NCI-H2029 treated with DMSO at 0.1 percent for 48 hours (cell line): ENCODE results near the gene NAA11.

Experiments
- DNase-seq: peaks from one replicate; lab custom pipeline; 2025; lab: John Stamatoyannopoulos, UW

The NAA11 gene

DNA sequence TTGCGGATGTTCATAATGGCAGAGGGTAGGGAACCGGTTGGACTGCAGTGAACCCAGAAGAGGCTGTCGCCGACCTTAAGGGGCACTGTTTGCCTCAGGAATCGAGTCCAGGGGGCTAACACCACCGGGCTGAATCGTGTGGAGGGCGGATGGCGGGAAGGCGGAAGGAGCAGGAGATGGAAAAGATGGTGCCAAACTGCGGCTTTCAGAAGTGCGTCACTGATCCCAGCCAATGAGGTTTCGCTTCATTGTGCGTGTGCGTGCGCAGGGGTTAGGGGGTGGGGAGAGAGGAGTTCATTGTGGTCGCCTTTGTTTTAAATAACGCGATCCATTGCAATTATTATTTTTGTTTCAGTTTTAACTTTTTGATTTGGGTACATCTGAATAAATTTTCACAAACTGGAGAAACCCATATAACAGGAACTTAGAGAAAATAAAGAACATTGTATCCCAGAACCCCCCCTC, at the start of gene NAA11:
NAA11 (minus strand) TSS at position 198 of the 465 bp plus-strand sequence; CDS start at position 14, 184 bp downstream.
- no peak for DNase-seq

DNA sequence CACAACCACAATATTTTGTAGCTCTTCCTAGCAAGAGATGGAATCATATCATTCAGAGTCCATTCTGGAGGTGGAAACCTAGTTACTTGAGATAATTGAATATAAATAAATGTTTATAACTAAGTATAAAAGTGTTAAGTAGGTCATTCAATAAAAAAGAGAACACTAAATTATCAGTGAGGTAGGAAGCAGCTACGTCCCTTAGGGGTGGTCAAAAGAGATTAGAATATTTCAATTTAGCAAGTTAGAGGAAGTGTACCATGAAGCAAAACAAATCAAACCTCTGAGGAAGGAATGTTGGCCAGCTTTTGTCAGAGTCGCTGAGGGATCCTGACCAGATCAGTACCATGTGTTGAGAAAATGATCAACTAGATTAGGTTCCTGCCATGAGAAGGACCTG, 44.2 kb upstream of the NAA11 start:
- no peak for DNase-seq

GRCh38 chr4:79367096-79367495, 41.2 kb upstream of the NAA11 start:
- DNase-seq, result no peak

- no peak for DNase-seq
Measured at GRCh38 chr4:79366422-79366821, 40.6 kb upstream of the NAA11 start.

- no peak for DNase-seq
Measured at GRCh38 chr4:79364061-79364460, 38.2 kb upstream of the NAA11 start.

DNA sequence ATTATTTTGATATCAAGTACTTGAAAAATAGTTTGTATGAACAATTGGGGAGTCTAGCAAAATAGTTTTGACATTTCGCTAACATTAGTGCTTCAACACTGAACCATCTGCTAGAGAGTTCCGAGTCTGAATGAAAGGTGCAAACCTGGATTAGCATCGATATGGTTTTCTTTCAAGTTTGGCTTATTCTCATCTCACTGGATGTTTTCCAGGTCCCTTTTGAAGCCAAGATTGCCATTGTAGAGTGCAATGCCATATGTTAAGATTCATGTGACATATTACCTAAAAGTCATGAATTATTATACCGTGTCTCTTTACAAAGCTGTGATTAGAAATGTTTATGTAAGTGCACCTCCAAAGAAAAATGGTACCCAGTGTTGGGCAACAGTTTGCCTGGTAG, 36.8 kb upstream of the NAA11 start:
- no peak for DNase-seq

- no peak for DNase-seq
Measured at GRCh38 chr4:79360006-79360405, 34.1 kb upstream of the NAA11 start.

DNA sequence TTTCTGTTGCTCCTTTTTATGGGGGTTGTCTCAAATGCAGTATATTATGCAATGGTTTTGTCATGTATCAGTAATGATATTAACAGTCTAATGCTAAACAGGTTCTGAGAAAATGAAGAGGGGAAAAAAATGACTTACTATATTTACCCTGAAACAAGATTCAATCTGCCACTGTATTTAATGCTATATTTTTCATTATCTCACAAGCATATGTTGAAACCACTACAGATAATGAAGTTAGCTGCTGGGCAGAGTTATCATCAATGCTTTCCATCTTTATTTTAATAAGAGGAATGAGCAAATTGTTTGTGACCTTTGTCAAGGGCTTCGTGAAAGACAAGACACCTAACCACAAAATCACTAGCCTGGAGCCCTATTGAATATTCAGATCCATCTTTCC, 32.6 kb upstream of the NAA11 start:
- DNase-seq, result no peak

GRCh38 chr4:79357365-79357764, 31.5 kb upstream of the NAA11 start:
- DNase-seq, result no peak

DNA sequence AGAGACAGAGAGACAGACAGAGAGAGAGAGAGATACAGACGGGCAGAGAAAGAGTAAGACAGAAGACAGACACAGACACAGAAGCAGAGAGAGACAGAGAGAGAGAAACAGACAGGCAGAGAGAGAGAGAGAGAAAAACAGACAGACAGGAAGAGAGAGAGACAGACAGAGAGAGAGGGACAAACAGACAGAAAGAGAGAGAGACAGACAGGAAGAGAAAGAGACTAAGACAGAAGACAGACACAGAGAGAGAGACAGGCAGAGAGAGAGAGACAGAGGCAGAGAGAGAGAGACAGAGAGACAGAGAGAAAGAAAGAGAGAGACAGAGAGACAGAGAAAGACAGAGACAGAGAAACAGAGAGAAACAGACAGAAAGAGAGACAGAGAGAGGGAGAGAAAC, 27.2 kb upstream of the NAA11 start:
- DNase-seq, result no peak

- DNase-seq, result no peak
Measured at GRCh38 chr4:79348405-79348804, 22.5 kb upstream of the NAA11 start.

- no peak for DNase-seq
Measured at GRCh38 chr4:79341893-79342653, 16.2 kb upstream of the NAA11 start.

- no peak for DNase-seq
Measured at GRCh38 chr4:79340568-79340967, 14.7 kb upstream of the NAA11 start.

GRCh38 chr4:79338148-79338547, 12.3 kb upstream of the NAA11 start:
- DNase-seq, result no peak

GRCh38 chr4:79334783-79335182, 8.9 kb upstream of the NAA11 start:
- DNase-seq, result no peak

DNA sequence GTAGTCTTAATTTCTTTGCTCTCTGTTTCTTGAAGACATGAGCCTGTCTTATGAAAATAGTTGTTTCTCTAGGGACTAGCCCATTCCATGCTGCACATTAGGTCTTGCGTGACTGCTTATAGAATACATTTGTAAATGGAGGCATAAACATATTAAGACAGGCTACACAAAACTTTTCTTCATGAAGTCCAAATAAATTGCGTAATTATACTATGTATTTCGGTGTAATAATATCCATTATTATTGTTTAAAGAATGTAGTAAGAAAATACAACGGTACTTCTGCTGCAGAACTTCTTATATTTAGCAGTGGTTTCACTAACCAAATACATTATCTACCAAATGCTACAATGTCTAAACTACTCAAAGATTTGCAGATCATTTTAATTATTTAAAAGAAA, 8.5 kb upstream of the NAA11 start:
- DNase-seq, result no peak

- DNase-seq, result no peak
Measured at GRCh38 chr4:79331126-79331876, 5.4 kb upstream of the NAA11 start.

DNA sequence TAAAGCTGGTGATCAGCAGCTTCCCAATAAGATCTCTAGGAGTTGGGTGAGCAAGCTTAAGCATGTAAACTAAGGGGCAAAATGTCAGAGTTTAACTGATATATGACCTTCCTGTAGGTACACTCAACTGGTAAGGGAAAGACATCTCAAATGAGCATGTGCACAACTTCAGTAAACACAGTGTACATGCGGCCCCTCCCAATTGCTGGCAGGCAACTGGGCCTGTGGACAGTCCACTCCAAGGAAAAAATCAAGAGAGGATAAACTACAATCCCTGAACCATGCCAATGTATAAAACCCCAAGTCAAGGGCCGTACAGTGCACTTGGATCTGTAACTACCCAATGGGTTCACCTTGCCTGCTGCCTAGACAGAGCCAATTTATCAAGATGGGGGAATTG, 4.9 kb upstream of the NAA11 start:
- no peak for DNase-seq

DNA sequence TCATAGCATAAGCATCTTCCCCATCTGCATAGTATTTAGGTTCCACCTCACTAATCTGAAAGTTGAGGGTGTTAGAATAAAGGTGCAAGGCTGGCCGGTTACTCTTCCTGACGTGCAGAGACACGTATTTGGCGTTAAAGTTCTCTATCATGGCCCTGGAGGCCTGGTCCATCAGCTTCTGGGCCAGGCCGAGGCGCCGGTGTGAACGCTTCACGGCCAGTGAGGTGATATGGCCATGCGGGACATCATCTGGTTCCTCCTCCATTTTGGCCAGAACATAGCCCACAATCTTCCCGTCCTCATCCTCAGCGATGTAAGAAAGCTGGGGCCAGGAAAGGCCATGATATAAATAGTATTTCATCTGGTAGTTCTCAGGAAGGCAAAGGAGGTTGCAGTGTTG, 425 bp downstream of the NAA11 start:
- DNase-seq, result no peak

DNA sequence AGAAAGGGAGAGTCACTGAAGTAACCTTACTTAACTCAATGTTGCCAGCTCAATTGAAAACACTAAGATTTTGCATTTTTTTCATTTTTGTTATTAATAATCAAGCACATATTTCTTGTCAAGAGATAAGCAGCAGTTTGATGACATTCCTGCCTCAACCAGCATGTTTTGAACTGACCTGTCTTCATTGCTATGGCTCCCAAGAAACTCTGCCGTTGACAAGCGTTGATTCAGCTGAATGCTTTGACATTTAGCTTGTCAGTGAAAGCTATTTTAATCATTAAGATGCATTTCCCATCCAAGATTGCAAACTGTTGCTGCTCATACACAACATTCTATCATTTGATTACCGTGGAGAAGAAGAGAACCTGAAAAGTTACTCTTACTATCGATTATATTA, 5.9 kb downstream of the NAA11 start:
- no peak for DNase-seq

- no peak for DNase-seq
Measured at GRCh38 chr4:79317711-79318110, 8.2 kb downstream of the NAA11 start.

GRCh38 chr4:79315891-79316290, 10.0 kb downstream of the NAA11 start:
- DNase-seq, result no peak

GRCh38 chr4:79311279-79311678, 14.6 kb downstream of the NAA11 start:
- no peak for DNase-seq

DNA sequence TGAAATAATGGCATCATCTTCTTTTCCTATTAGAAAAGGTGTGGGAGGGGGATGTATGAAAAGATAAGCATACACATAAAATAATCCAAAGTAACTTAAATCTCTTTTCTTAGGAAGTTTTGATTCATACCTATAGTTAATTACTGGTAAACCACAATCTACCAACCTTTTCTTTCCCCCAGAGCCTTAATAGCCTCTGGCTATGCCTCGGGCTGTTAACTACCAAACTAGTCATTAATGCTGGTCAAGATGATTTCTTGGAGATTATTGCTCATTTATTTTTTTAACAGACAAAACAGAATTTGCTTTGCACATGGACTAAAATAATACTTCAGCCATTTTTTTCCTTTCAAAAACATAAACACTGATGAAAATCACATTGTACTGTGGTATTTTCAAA, 16.9 kb downstream of the NAA11 start:
- DNase-seq, result no peak
